Femur (tissue), 1 donor: ENCODE measurements around the gene RCL1.

Experiments used
- DNase-seq: peaks from one replicate; pipeline ENCODE4 v3.0.0-alpha.2; 2017

RCL1 gene

DNA sequence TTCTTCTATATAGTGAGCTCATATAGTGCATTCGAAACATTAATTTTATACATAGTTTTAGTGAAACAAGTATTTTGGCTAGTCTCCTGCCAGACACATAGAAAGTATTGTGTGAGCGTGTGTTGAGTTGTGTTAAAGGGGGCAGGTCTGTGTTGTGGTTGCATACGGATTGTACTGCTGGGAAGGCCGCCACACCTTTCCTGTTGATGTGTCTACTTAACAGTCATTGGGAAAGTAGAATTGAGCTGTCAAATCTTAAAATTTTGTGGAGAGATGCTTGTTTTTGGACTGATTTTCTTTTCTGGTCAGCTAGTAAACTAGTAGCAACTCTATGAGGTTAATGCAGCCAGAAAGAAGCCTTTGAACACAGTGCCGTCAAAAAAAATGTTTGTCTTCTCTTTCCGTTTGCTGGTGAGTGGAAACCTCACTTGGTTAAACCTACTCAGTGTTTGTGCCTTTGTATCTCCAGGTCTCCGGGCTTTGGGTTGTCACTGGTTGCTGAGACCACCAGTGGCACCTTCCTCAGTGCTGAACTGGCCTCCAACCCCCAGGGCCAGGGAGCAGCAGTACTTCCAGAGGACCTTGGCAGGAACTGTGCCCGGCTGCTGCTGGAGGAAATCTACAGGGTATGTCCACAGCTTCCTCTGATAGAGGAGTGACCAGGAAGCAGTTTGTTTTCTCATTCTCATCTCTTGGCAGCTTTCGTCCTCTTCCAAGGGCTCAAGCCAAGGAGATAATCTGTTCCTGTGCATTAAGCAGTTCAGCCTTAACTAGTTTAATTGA is 51.5 kb downstream of the RCL1 start:
- no peak for DNase-seq

DNA sequence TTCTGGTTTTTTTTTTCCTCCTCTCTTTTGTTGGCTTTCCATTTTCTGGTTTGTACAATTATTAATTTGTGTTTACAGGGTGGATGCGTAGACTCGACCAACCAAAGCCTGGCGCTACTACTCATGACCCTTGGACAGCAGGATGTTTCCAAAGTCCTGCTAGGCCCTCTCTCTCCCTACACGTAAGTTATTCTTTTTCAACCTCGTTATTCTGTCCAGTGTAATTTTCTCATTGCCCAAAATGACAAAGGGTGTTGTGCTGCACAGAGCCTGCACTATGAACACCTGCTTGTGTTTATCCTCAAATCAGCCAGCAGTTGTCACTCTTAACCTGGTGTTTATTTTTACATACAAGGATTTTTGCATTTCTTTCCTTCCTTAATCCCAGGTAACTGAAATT is 56.6 kb downstream of the RCL1 start:
- DNase-seq, result no peak

DNA sequence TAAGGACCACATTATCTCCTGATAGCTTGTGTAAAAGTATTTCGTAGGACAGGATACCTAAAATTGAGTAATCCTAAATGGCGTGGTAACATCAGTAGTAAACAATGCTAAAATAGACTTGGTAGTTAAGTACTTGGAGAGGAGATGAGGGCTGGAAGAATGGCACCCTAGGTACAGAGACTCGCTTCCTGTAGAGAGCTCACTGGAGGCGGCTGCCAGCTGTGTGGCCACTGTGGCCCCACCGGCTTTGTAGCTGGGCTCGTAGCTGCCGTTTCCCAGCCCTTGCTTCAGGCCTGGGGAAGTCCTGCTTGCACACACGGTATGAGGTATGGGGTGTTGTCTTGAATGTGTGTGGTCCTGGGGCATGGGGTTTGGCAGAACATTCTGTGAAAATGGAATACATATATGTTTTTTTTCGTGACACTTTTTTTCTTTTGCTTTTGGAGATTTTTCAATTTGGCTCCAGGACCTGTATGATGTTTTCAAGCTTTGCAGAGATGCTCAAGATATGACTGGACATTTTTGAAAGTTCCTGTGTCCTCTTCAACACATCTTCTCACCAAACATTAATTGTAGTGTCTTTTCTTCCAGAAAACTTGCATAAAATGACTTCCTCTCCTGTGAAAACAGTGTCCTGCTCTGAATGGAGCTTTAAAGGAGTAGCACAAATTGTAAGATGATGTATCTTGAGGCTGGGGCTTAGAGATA is 58.0 kb downstream of the RCL1 start:
- no peak for DNase-seq

DNA sequence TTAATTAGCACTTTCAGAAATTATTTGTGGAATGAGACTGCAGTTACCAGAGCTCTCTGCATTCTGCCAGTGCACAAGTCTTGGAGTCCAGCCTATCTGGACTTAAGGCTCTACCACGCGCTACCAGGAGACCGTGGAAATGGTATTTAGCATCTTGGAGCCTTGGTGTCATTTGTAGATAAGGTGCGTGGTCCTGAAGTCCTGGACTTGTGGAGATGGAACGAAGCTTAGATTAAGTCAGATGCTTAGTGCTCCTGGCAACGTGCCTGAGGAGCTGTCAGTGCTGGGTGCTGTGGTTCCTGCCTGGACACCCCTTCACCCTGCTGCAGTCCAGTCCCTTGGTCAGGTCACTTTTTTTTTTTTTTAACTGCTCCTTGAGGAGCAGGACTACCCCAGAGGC is 59.7 kb downstream of the RCL1 start:
- peak; percentile 26 for DNase-seq

DNA sequence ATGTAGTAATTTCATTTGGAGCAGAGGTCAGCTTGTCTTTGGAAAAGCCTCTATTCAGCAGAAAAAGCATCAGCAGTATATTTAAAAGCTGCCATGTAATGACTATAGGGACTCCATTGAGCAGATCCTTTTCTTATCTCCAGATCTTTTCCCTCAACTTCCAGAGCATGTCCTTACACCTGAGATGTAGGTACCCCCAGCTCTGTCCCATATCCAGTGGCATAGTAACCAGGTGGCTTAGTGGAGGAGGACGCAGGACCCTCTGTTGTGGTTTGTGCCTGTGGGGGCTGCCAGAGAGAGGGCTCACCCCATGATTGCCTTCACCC is 61.5 kb downstream of the RCL1 start:
- DNase-seq, result no peak

DNA sequence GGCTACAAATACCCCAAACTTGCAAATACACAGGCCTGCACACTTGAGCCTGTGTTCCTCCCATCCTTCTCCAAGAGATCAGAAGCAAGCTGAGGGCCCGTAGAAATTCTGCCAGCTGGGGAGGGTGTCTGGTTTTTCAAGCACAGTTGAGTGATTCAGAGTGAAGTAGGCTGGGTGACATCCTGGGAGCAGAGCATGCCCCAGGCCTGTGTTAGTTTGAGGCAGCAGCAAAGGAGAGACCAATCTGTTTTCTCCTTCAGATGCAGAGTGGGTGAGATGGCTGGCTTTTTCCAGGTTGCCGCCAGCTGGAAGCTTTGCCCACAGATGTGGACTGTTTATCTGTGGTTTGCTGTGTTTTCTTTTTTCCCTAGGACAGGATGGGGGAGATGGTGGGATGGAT is 63.1 kb downstream of the RCL1 start:
- DNase-seq, result no peak

DNA sequence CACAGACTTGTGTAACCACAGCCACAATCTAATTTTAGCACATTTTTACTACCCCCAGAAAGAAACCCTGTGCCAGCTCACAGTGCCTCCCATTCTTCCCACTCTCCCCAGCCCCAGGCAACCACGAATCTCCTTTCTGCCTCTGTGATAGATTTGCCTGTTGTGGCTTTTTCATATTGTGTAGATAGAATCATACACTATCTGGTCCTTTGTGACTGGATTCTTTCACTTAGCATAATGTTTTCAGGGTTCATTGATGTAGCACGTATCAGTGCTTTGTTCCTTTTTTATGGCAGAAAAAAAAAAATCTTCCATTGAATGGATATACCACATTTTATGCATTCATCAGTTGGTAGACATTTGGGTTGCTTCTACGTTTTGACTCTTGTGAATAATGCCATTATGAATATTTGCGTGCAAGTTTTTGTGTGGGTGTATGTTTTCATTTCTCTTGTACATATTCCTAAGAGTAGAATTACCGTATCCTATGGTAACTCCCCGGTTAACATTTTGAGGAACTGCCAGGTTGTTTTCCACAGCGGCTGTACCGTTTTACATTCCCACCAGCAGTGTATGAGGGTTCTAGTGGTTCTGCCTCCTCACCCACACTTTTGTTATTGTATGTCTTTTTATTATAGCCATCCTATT is 64.5 kb downstream of the RCL1 start:
- DNase-seq, result no peak

DNA sequence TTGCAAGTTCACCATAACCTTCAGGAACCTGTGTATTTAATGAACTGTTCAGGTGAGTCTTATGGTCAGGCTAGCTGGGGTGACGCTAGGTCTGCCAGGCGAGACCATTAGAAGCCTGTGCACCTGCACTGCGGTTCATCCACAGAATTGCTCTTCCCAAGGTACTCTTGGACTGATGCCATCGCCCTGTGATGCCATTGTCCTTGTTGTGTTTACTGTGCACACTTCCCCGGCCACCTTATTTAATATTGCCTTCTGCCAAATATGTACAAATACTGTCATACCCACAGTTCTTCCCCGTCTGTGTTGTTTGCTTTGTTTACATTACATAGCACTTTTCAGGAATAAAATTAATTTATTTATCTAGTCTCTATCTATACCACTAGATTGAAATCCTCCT is 66.3 kb downstream of the RCL1 start:
- DNase-seq, result no peak

DNA sequence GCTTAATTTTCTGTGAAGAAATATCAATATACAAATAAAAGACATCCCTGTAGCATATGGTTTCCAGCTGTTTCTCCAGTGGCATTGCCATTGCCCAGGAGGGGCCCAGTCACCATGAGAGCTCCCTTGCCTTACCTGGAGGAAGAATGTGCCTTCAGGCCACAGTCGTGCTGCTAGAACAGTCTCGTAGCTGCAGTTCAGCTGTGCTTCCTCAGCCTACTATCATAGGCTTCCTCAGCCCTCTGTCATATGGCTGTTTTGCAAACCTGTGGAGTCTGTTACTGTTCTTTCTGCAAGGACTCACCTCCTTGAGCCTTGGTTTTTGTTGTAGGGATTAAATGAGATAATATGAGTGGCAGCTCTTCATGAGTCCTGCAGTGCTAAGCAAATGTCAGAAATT is 67.6 kb downstream of the RCL1 start:
- no peak for DNase-seq

DNA sequence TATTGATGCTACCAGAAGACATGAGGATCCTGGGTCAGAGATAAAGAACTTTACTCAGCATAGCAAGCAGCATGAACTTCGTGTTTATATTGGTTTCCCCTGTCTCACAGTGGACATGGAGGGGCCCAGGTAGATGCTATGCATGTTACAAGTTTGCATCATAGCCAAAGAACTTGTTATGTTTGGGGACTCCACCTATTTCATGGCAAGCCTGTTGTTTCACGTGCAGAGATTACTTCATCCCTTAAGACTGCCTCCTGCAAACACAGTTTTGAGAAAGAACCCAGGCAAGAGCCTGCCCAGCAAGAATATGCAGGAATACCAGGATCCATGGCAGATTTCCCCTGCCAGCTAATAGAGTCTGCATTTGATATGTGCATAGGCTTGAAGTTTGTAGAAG is 68.4 kb downstream of the RCL1 start:
- no peak for DNase-seq

DNA sequence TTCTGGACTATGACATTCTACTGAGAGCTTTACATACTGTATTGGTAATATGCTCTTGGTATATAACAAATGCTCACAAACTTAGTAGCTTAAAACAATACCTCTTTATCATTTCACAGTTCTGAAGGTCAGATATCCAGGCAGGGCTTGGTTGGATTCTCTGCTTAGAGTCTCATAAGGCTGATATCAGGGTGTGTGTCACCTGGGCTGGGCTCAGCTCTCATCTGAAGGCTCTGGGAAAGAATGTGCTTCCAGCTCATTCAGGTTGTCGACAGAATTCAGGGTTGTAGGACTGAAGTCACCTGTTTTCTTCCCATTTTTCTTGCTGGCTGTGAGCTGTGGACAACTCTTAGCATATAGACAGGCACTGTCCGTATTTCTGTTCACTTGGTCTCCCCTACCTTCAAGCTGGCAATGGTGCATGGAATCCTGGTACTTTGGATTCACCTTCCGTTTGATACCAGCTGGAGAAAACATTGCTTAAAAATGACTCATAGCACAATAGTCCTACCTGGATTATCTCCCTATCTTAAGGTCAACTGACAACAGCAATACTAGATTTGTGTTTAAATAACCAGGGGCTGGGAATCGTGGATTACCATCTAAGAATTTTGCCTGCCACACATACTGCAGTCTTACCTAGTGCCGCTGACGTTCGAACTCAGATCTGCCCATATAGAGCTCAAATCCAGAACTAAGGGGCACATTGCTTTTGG is 69.2 kb downstream of the RCL1 start:
- DNase-seq, result no peak

DNA sequence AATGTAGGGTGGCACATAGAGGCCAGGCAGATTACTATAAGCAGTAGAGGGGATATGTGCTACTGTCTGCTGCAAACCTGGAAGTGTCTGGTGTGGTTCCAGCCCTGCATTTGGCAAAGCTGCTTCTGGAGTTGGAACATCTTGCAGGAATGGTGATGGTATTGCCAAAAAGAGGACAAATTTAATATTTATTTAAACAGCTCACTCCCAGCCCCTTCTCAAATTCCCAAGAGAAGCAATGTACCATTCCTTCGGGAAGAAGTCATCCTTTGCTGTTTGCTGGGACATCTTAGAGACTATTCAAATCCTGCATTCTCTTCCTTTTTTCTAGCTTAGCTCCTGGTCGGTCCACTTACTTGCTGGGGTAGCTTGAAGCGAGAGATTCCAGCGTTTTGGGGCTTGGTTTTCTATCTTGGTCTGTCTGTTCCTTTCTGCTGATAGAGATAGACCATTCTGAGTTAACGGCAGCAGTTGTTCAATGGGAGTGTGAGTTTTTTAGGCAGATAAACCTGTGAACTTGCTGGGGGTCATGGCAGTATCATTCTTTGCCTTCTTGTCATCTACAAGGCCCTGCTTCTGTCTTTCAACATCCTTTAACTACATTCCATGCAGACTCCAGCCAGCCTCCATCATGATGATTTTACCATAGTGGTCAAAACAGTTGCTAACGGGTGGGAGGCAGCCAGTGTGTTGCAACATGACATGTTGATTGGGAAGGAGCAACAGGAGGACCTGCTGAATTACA is 69.9 kb downstream of the RCL1 start:
- DNase-seq, result no peak

DNA sequence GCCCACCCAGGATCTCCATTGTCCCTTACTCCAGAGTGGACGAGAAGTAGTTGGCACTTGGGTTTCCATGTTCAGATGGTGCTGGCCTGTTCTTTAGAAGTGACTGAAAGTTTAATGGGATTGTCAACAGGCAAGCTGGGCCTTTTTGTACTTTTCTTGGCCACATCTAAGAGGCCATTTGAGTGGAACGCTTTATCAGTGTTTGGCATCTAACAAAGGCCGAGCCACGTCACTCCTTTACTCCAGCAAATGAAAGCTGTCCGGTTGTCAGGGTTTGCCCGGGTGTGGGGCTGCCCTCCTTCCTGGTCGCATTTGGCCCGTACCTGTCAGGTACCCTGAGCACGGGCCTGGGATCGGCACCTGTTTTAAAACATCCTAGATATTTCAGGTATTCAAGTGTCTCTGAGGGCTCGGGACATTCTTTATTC is 71.5 kb downstream of the RCL1 start:
- no peak for DNase-seq

DNA sequence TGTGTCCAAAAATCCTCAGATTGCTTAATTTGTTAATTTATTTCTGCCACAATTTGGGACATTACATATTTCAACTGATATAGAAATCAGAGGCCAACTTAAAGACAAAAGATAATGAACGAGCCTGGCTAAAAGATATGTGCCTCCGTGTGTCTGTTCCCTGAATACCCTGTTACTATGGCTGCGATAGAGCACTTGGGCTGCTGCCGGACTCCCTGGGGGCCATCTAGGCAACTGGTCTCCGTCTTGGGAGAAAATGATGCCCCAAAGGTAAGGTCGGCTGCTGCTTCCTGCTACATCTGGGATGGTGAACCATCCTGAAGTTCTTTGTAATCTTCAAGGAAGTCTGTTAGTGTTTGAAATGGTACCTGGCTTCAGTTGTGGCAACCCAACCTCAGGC is 72.0 kb downstream of the RCL1 start:
- DNase-seq, result no peak

DNA sequence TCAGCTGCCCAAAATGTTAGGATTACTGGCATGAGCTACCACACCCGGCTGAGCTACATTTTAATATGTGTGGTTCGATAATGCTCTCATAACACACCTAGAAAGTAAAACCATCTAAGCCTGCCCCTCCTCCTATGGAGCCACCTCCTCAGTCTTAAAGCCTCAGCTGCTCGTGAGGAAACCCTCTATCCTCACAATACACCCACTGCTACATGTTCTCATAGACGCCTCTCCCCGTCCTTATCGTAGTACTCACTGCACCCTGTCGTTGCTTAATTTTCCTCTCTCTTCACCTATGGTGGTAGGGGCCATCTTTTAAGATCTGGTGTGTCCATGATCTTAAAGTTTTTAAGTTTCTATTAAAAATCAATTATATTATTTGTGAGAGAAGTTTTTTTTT is 72.9 kb downstream of the RCL1 start:
- DNase-seq, result no peak

DNA sequence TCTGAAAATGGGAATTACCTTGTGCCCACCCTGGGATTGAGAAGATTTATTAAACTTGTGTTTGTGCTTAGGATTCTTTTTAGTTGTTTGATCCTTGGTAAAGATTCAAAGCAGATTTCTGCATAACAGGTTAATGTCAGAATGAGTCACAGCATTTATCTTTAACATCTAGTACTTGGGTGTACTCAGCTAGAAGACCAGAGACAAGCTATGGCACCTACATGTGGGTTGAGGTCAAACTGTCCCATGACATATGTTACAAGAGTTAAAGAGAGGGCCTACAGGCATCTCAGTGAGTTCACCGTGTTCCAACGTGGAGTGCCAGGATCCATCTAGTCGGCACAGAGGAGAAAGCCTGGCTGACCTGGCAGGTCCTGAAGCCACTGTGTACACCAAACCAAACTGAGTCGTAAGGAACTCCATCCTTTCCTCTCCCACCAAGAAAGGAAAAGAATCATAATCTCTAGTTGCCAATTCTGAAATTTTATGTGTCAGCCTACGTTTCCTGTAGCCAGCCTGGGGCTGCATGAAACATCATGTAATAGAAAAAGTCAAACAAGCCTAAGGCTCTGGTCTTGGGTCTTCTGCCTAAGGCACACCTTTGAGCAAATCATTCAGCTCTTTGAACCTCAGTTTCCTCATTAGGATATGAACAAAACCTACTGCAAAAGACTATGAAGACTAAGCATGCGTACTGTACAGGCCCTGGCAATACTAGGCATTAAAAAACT is 73.7 kb downstream of the RCL1 start:
- DNase-seq, result no peak

DNA sequence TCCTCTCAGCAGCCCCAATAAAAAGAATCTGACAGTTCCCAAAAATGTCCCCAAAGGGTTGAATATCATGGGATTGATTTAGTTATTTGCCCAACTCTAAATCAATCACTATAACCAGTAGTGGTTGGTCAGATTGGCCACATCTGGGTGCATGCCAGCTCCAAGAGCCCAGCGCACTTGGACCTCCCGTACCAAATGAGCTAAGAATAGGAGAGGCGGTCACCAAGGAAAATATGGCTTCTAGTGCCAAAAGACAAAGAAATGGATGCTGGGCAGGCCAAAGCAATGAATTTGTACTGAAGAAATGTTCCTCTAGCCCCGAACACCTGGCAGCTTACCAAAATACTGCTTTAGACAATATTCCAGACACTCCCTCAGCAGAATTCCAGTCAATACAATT is 80.3 kb downstream of the RCL1 start:
- DNase-seq, result no peak

DNA sequence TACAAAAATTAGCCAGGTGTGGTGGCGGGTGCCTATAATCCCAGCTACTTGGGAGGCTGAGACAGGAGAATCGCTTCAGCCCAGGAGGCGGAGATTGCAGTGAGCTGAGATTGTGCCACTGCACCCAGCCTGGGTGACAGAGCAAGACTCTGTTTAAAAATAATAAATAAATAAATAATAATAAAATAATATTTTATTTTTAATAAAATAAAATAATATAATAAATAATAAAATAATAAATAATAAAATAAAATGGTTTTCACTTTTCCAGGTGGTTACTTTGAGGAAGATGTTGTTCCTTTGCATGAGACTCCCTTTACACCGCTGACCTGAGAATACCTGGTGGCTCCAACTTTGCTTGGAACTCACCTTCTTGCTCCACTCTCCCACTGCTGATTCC is 82.8 kb downstream of the RCL1 start:
- no peak for DNase-seq

DNA sequence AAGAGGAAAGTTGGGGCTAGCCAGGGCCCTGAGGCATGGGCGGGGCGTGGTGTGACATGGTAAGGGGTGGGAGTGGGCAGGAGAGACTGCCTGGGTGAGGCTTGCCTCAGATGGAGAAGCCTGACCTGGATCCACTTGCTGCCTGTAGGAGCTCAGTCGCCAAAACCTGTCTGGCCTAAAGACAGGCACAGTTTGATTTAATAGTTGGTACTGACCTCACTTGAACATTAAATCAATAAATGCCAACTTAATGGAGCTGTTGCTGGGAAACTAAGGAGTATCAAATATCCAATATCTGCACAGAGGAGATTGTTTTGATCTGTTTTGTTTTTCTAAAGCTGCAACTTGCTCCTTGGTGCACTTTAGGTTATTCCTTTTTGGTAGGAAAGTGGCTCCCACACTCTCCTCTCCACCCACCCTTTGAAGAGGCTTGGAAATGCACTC is 86.4 kb downstream of the RCL1 start:
- DNase-seq, result no peak

DNA sequence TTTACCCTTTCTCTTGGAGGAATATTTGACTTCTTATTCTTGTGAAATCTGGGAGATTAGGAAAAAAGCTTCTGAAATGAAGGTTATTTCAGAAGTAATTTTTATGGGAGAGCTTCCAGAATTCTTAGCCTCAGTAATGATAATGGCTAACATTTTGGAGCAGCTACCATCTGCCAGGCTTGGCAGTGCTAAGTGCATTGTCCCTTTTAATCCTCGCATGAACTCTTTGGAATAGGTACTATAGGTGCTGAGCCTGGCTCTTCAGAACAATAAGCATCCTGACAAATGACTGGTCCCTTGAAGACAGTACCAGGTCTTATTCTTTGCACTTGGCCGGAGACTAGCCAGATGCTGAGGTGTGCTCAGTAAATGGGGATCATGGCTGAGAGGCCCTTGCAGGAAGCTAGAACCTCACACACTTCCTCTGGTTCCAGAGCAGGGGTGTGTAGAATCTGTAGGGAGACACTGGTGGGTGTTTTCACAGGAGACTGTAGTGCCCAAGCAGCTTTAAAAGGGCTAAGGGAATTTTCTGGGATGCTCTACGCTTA is 90.7 kb downstream of the RCL1 start:
- DNase-seq, result no peak

DNA sequence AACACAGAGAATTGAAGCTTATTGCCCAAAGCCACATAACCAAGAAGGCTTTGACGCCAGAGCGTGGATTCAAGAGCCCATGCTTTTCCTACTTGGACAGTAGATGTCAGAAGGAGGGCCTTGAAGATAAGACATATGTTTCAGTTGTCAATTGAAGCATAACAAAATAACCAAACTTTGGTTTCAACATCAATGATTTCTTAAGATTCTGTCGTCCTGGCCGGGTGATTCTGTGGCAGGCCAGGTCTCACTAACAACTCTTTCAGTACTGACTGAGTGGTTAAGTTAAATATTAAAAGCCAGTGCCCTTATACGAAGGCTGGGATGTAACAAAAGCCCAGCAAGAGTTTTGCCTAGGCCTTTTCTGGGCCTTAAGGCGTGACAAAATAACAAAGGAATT is 94.0 kb downstream of the RCL1 start:
- DNase-seq, result no peak

DNA sequence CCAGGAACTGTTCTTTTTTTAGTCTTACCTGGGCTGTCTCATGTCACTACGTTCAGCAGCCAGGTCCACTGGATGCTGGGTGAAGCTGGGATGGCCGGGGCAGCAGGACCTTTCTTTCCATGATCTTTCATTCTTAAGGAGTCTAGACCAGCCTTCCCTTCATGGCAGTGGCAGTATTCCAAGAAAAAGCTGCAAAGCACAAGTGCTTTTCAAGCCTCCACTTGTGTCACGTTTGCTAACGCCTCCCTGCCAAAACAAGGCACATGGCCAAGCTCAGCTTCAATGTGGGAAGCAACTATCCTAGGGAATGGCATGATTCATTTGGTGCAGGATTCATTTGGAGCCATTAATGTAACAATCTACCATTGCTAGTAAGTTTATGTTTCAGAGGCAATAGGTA is 94.8 kb downstream of the RCL1 start:
- DNase-seq, result no peak
